GM10266 (cell line): ENCODE measurements around the gene NOS1.

Experiments
- DNase-seq: peaks from one replicate; pipeline ENCODE4 v3.0.0; 2012; ENCODE audit errors: extremely low spot score
- TF ChIP-seq, protein P1 (sequence below): IDR thresholded peaks from 2 replicates; pipeline ENCODE4 v1.5.1; 2012; ENCODE audit warnings: mild to moderate bottlenecking, low read depth; ENCODE audit not compliant: control insufficient read depth, insufficient read depth; ENCODE audit errors: missing control alignments

NOS1 gene

GRCh38 chr12:117333331-117333881, 28.0 kb downstream of the NOS1 start:
- TF ChIP-seq, protein P1, sequence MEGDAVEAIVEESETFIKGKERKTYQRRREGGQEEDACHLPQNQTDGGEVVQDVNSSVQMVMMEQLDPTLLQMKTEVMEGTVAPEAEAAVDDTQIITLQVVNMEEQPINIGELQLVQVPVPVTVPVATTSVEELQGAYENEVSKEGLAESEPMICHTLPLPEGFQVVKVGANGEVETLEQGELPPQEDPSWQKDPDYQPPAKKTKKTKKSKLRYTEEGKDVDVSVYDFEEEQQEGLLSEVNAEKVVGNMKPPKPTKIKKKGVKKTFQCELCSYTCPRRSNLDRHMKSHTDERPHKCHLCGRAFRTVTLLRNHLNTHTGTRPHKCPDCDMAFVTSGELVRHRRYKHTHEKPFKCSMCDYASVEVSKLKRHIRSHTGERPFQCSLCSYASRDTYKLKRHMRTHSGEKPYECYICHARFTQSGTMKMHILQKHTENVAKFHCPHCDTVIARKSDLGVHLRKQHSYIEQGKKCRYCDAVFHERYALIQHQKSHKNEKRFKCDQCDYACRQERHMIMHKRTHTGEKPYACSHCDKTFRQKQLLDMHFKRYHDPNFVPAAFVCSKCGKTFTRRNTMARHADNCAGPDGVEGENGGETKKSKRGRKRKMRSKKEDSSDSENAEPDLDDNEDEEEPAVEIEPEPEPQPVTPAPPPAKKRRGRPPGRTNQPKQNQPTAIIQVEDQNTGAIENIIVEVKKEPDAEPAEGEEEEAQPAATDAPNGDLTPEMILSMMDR: no peak
- no peak for DNase-seq

GRCh38 chr12:117331691-117332090, 29.7 kb downstream of the NOS1 start:
- no peak for DNase-seq
- TF ChIP-seq, protein P1: no peak

DNA sequence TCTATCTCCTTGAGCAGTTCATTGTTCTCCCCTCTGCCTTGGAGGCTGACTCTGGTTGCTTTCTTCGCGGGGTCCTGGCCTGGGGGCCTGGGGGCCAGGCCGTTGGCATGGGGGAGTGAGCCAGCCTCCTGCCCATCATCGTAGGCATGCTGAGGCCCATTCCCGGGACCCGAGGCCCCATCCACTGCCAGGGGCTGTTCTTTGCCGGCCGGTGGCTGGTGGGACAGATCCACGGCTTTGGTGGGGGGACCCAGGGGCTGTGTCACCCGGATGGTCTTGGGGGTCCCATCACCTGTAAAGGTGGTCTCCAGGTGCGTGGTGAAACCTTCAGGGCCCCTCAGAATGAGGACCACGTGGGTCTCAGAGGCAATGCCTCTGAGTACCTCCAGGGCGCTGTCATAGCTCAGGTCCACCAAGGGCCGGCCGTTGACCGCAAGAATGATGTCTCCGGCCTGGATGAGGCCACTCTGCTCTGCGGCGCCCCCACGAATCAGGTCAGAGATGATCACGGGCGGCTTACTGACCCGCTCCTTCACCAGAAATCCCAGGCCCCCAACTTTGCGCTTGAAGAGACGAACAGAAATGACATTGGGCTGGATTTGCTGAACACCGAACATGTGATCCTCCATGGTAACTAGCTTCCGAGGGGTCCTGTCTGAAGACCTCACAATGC, 30.8 kb downstream of the NOS1 start:
- TF ChIP-seq, protein P1: no peak
- no peak for DNase-seq

- TF ChIP-seq, protein P1: no peak
- DNase-seq: no peak
Measured at GRCh38 chr12:117329756-117330155, 31.7 kb downstream of the NOS1 start.

GRCh38 chr12:117328556-117329100, 32.8 kb downstream of the NOS1 start:
- TF ChIP-seq, protein P1: no peak
- no peak for DNase-seq

DNA sequence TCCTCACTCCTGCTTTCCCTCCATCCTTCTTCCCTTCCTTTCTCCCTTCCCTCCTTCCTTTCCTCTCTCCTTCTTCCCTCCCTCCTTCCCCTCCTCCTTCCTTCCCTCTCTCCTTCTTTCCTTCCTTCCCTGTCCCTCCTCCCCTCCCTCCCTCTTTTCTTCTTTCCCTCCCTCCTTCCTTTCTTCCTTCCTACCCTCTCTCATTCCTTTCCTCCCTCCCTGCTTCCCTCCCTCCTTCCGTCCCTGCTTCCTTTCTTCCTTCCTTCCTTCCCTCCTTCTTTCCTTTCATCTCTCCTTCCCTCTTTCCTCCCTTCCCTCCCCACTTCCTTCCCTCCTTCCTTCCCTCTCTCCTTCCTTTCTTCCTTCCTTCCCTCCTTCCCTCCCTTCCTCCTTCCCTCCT, 39.0 kb downstream of the NOS1 start:
- no peak for DNase-seq
- TF ChIP-seq, protein P1: no peak

GRCh38 chr12:117321572-117321971, 39.9 kb downstream of the NOS1 start:
- DNase-seq: no peak
- TF ChIP-seq, protein P1: no peak
